HuH-7 (cell line): ENCODE measurements around the gene SLC26A3.

ENCODE experiments used
- DNase-seq: peaks from one replicate; pipeline ENCODE4 v3.0.0; 2011; ENCODE audit warnings: low spot score

Gene SLC26A3

DNA sequence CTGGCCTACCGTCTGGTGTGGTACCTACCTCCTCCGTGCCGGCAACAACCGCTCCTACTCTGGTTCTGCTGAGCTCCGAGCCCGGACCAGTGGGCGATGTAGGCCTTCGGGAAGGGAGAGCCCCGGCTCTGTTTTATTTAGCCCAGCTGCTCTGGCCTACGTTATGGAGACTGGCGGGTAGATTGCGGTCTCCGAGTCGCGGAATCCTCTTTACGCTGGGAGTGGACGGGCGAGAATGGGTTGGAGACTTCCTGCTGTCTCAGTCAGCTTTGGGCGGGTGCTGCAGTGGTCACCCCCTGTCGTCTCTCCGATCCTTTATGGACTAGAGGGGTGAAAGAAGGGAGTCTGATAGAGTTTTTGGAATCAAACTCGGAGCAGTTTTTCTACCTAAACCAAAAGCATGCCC, 58.7 kb downstream of the SLC26A3 start:
- DNase-seq = no peak

- peak; percentile 91 for DNase-seq
Observed at GRCh38 chr7:107743567-107744344, 59.3 kb downstream of the SLC26A3 start, which contains the start of gene CBLL1. CBLL1 (plus strand) TSS chr7:107744142; CDS start chr7:107744164, 22 bp downstream.

GRCh38 chr7:107742678-107743566, 60.1 kb downstream of the SLC26A3 start:
- DNase-seq = peak; percentile 59

GRCh38 chr7:107728276-107728675, 74.7 kb downstream of the SLC26A3 start:
- no peak for DNase-seq

- no peak for DNase-seq
Observed at GRCh38 chr7:107726356-107727130, 76.5 kb downstream of the SLC26A3 start.

GRCh38 chr7:107725138-107725740, 77.8 kb downstream of the SLC26A3 start:
- DNase-seq = peak; percentile 66

DNA sequence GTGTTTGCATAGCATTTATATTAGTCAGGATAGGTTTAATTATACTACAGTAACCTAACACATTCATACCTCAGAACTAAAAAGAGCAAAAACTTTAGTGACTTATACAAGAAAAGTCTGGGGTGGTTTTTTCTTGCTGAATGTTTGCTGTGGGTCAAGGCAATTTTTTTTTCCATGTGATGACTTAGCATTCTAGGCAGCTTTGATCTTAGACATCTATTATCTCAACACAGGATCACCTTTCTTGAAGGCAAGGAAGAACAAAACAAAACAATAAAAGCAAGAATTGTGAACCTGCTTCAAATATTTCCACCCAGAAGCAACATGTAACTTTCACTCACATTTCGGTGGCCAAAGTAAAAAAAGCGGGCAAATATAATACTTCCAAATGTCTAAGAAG, 79.8 kb downstream of the SLC26A3 start:
- DNase-seq = no peak

GRCh38 chr7:107721286-107721685, 81.7 kb downstream of the SLC26A3 start:
- no peak for DNase-seq

DNA sequence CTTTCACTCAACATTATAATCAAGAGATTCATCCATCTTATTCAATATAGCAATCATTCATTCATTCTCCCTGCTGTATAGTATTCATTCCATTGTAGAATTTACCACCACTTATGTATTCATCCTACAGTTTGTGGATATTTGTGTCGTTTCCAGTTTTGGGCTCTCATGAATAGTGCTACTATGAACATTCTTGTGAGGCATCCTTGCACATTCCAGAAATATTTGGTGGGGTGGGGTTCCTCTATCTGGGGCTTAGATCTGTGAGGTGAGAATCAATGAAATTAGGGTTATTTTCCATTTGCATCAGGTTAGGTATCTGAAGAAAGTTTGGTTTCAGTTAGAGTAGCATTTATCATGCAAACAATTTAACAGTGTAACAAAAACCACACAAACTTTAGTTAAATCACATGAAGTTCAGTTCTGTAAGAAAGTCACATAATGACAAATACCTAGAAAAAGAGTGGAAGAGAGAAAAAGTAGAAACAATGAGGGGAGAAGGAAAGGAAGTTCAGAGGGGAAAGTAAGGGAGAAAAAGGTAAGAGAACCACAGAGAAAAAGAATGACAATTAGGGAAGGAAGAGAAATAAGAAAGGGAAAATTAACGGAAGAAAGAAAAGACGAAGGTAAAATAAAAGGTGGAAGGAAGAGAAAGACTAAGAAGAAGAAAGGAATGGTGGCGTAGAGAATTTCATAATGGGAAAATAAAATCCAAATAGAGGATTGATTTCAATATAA, 84.4 kb downstream of the SLC26A3 start:
- no peak for DNase-seq

DNA sequence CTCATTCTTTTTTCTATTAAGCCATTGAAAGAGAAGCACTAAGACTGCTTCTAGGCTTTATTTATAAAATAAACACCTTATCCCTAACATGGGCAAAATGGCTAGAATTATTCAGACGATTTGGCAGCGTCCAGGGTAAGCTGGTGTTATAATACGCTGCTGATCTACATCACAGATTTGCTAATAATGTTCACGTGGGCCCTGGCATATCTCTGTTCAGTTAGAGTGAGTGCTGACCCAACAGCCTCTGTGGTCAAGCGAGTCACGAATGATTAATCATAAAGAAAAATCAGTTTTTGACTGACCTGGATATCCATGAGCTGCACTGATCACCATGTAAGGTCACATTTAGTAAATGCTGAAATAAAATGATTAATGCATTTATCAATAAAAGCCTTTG, 87.5 kb downstream of the SLC26A3 start:
- no peak for DNase-seq
